Measurements from ENCODE around the gene HSFY1.
"Not testable (repeated sequence)": the region's sequence is repeated elsewhere in the genome, so short reads cannot be mapped to it uniquely, and the experiment has no call there.

HSFY1 gene, protein sequence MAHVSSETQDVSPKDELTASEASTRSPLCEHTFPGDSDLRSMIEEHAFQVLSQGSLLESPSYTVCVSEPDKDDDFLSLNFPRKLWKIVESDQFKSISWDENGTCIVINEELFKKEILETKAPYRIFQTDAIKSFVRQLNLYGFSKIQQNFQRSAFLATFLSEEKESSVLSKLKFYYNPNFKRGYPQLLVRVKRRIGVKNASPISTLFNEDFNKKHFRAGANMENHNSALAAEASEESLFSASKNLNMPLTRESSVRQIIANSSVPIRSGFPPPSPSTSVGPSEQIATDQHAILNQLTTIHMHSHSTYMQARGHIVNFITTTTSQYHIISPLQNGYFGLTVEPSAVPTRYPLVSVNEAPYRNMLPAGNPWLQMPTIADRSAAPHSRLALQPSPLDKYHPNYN

DNA sequence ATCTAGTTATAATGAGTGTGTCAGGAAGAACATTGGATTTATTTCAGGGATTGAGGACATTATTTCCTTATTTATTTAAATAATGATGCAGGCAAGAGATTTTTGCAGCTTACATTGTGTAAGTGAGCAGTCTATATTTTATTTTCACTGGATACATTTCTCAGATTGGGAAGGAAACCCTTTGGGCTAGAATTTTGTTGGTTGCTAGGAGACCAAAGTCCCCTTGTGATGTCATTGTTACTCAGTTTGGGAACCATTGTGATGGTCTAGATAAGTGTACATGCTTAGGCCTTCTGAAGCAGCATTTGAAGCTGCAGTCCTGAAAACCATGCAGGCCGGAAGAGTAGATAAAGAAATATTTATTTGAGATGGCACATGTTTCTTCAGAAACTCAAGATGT is at the start of gene HSFY1:
Gene HSFY1, plus strand, starts transcription at position 301 of the 400 bp plus-strand sequence. Its CDS starts 68 bp downstream, at position 369.
- DNase-seq, result not testable (repeated sequence)

DNA sequence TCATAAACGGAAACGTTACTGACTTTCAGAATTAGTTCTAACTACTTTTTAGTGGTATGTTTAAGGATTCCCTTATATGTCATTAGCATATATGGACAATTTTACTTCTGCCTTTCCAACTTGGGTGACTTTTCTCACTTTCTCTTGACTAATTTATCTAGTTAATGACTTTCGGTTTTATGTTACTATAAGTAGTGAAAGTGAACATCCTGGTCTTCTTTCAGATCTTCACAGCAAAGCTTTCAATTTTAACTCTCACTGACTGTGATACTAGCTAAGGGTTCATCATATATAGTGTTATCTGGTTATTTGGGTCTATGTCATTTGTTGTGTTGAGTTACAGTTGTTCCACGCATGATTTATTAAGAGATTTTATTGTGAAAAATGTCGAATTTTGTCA is 42.3 kb upstream of the HSFY1 start:
- not testable (repeated sequence) for DNase-seq

DNA sequence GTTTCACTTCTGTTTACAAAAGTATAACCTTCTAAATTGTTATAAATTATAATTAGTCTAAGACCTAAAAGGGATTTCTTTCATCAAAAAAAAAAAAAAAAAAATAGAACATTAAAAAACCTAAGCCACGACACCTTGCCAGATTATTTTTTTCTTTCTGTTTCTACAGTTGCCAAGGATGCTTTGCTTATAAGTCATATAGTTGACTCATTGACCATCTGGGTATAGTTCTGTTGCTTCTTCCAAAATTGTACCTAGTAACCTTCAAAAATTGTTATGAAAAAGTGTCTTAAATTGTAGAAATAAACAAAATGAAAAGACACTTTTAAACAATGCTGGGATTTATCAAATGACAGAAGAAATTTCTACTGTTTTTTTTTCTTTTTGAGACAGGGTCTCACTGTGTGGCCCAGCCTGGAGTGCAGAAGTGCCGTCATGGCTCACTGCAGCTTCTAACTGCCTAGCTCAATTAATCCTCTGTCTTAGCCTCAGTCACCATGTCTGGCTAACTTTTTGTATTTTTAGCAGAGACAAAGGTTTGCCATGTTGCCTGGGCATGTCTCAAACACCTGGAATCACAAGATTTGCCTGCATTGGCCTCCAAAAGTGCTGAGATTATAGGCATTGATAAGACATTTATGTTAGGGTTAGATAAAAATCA is 15.4 kb upstream of the HSFY1 start:
- not testable (repeated sequence) for DNase-seq

DNA sequence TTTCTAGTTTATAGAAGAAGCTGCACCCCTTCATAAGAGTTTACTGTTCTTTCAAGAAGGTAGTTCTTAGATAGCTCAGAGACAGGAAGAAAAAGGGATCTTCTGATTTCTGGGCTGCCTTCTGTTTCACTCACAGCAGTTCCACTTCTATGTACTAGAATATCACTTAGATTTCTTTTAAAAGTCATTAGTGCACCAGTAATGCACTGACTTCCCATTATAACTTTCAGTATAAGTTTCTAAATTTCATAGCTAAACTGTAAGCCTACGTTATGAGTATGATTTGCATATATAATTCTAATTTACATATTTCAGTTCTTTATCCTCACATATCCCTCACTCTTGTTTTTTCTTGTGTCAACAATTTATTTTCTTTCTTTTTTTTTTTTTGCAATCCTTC is 7.6 kb upstream of the HSFY1 start:
- DNase-seq, result not testable (repeated sequence)

DNA sequence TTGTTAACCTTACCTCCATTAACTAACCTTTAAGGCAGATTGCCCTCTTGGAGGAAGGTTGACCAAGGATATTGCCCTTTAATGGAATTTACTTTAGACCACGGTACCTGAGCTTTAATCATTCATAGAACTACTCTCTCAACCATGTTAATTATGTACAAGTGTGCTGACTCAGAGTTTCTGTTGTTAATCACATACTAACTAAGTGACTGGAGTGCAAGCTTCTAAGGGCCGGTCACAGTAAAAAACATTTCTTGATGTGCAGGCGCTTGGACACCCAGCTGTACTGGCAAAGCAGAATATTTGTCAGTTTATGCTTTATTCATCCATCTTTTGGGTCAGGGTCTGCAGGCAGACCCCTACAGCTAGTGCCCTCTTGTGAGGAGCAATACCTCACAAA is 6.6 kb downstream of the HSFY1 start:
- not testable (repeated sequence) for DNase-seq

DNA sequence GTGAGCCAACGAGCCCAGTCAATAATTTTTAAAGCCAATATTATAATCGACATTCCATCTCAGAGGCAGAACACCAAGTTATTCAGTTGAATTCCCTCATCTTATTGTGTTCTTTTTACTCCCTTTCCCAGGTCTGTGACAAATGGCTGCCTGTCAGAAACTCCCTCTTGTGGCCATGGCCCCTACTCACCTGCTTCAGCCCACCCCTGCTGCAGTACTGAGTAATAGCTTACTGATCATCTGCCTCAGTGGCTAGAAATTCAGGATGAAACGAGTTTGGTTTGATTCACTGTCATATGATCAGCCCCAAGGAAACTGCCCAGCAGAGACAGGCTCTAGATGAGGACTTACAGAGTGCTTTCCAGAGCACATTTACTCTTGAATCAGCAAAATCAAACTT is 19.4 kb downstream of the HSFY1 start:
- DNase-seq, result not testable (repeated sequence)
